CD14-positive monocyte (primary cell): ENCODE results near the gene OR6C6. TPM values are rescaled to one million over a fixed set of nuclear protein-coding genes. Genes with fewer than 3 reads are reported as not detected.
"Not testable (repeated sequence)": the region's sequence is repeated elsewhere in the genome, so short reads cannot be mapped to it uniquely, and the experiment has no call there.

Source experiments
- DNase-seq, 3 donors: peaks; one replicate each; pipeline ENCODE4 v3.0.0-alpha.2; 2011 to 2022
- H2AFZ ChIP-seq: 2 replicates; pipeline ENCODE4 v1.6.0; 2012; ENCODE audit warnings: mild to moderate bottlenecking, low read depth, low read length, inconsistent platforms; ENCODE audit not compliant: insufficient read depth, poor library complexity, severe bottlenecking
- H3K27ac ChIP-seq, 2 donors: 1 replicate in 1 of 2; 2 replicates in 1 of 2; pipeline ENCODE4 v1.5.1; 2012 to 2013; ENCODE audit warnings: low read length in 2 of 2, control low read depth in 1 of 2, inconsistent platforms in 1 of 2, low read depth in 1 of 2, mild to moderate bottlenecking in 1 of 2
- H3K27me3 ChIP-seq, 2 donors: one replicate each; pipeline versions ENCODE4 v1.6.0 to v1.6.1; 2011 to 2013; ENCODE audit warnings: low read length in 2 of 2; ENCODE audit not compliant: control insufficient read depth in 2 of 2, insufficient read depth in 2 of 2
- H3K36me3 ChIP-seq, 2 donors: replicated peaks in 1 of 2; 1 replicate in 1 of 2; 2 replicates in 1 of 2; pipeline versions ENCODE4 v1.5.1 to v1.6.1; 2012 to 2013; ENCODE audit warnings: low read length in 2 of 2, control low read depth in 1 of 2, inconsistent platforms in 1 of 2, mild to moderate bottlenecking in 1 of 2; ENCODE audit not compliant: insufficient read depth in 2 of 2, control insufficient read depth in 1 of 2
- H3K4me1 ChIP-seq, 2 donors: 1 replicate in 1 of 2; 2 replicates in 1 of 2; pipeline versions ENCODE4 v1.5.1 to v1.6.1; 2012 to 2013; ENCODE audit warnings: low read length in 2 of 2, control low read depth in 1 of 2, inconsistent platforms in 1 of 2, mild to moderate bottlenecking in 1 of 2, moderate library complexity in 1 of 2; ENCODE audit not compliant: insufficient read depth in 2 of 2, control insufficient read depth in 1 of 2
- H3K4me2 ChIP-seq: replicated peaks from 2 replicates; pipeline ENCODE3; 2012; ENCODE audit warnings: low read length, moderate library complexity, mild to moderate bottlenecking; ENCODE audit not compliant: poor library complexity, severe bottlenecking; ENCODE audit errors: extremely low read depth
- H3K4me3 ChIP-seq, 3 experiments: fragments of 200-600 bp in 1 of 3; sonication (generic) in 1 of 3; replicated peaks in 1 of 3; 1 replicate in 2 of 3; 2 replicates in 1 of 3; pipeline ENCODE4 v1.5.1; 2011 to 2013; ENCODE audit warnings: low read length in 3 of 3, mild to moderate bottlenecking in 3 of 3, control low read depth in 2 of 3, low read depth in 2 of 3, inconsistent platforms in 1 of 3, moderate library complexity in 1 of 3
- H3K79me2 ChIP-seq: 2 replicates; pipeline ENCODE4 v1.6.0; 2012; ENCODE audit warnings: mild to moderate bottlenecking, control low read depth, inconsistent platforms, low read length, moderate library complexity; ENCODE audit not compliant: insufficient read depth
- H3K9ac ChIP-seq: 2 replicates; pipeline ENCODE4 v1.6.0; 2017; ENCODE audit warnings: low read length, mild to moderate bottlenecking; ENCODE audit not compliant: insufficient read depth, poor library complexity, severe bottlenecking
- H3K9me3 ChIP-seq, 2 donors: replicated peaks in 1 of 2; 1 replicate in 1 of 2; 2 replicates in 1 of 2; pipeline versions ENCODE4 v1.5.1 to v1.6.1; 2012 to 2013; ENCODE audit warnings: low read length in 2 of 2, control low read depth in 1 of 2; ENCODE audit not compliant: control insufficient read depth in 1 of 2, insufficient read depth in 1 of 2
- H4K20me1 ChIP-seq: 2 replicates; pipeline ENCODE4 v1.6.0; 2012; ENCODE audit warnings: mild to moderate bottlenecking, low read length, control low read depth, moderate library complexity; ENCODE audit not compliant: insufficient read depth
- H3K27ac Mint-ChIP-seq, 7 donors: one replicate each; pipeline ENCODE4 v1.8.0; 2020; ENCODE audit warnings: mild to moderate bottlenecking in 7 of 7, mixed read lengths in 7 of 7, moderate library complexity in 6 of 7, inconsistent platforms in 2 of 7
- H3K27me3 Mint-ChIP-seq, 3 donors: one replicate each; pipeline ENCODE4 v1.8.0; 2021 to 2022; ENCODE audit warnings: low read depth in 3 of 3, mild to moderate bottlenecking in 3 of 3, mixed read lengths in 3 of 3, moderate library complexity in 3 of 3, inconsistent platforms in 1 of 3
- H3K36me3 Mint-ChIP-seq, 2 donors: one replicate each; pipeline ENCODE4 v1.8.0; 2020; ENCODE audit warnings: mixed read lengths in 2 of 2, inconsistent platforms in 1 of 2, mild to moderate bottlenecking in 1 of 2
- H3K4me1 Mint-ChIP-seq: one replicate; pipeline ENCODE4 v1.8.0; 2020; ENCODE audit warnings: mild to moderate bottlenecking, mixed read lengths
- H3K4me3 Mint-ChIP-seq, 2 donors: one replicate each; pipeline ENCODE4 v1.8.0; 2020; ENCODE audit warnings: mild to moderate bottlenecking in 2 of 2, mixed read lengths in 2 of 2, moderate library complexity in 1 of 2
- H3K9me3 Mint-ChIP-seq, 7 donors: one replicate each; pipeline ENCODE4 v1.8.0; 2020 to 2022; ENCODE audit warnings: mixed read lengths in 7 of 7, mild to moderate bottlenecking in 6 of 7, moderate library complexity in 6 of 7, inconsistent platforms in 2 of 7
- WGBS: methylation state at CpG from one replicate; pipeline ENCODE4 v1.1.5; 2013; ENCODE audit warnings: missing lambda C conversion rate; ENCODE audit not compliant: insufficient coverage; 5-methylcytosine and 5-hydroxymethylcytosine counted together
- intact Hi-C, 2 donors: fragments of 100-400 bp; cut with micrococcal nuclease; formaldehyde crosslinking; loops; one replicate each; pipeline versions ENCODE4 v1.15.0 to v1.15.1; 2023
- polyA plus RNA-seq, 3 donors: library from polyadenylated mRNA; depleted of rRNA in 1 of 3; unstranded in 2 of 3; stranded (reverse) in 1 of 3; fragments of 300-500 nt in 2 of 3; fragments of >200 nt in 1 of 3; fragmentation: Illumina TruSeq in 2 of 3; gene quantifications; 1 replicate in 2 of 3; 2 replicates in 1 of 3; pipeline ENCODE4 v1.2.3, GENCODE V29; 2012 to 2021
- TF ChIP-seq, protein P1 (sequence below): fragments of 200-600 bp; IDR thresholded peaks from one replicate; pipeline ENCODE4 v1.8.0; 2022; ENCODE audit warnings: antibody characterized with exemption, mild to moderate bottlenecking

OR6C6 gene
- polyA plus RNA-seq, 3 donors = not detected

DNA sequence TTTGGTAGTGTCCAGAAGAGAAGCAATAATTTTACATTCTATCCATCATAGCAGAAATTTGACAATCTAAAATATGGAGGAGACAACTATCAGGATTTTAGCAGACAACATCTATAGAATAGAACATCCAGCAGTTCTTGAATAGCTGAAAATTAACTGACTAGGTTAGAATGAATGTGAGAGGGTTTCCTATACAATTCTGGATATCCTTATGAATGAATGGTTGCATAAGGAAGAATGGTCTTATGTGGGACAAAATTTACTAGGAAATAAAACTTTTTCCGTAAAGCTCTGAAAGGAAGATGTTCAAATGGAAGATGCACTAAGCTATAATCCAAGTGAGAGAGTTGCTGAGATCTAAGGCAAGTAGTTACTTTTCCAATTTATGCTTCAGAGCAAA, 34.1 kb upstream of the OR6C6 start, which contains the start of gene OR6C3:
Gene OR6C3, plus strand, starts transcription at position 301 of the 400 bp plus-strand sequence. CDS start 955 bp downstream, outside the sequence.
- H3K4me3 Mint-ChIP-seq = no peak within 1 kb of the TSS
- Histone ChIP-seq H3K4me3 (no peak within 1 kb of the TSS), H4K20me1 (no peaks in the 10 kb centered on the region), H3K9ac (no peak within 1 kb of the TSS), H3K36me3 (no peaks in the 10 kb centered on the region), H2AFZ (no peak within 1 kb of the TSS), H3K9me3 (no peaks in the 10 kb centered on the region), H3K79me2 (no peaks in the 10 kb centered on the region), H3K4me2 (no peak within 1 kb of the TSS), H3K27ac (no peak within 1 kb of the TSS), H3K4me1 (no peaks in the 10 kb centered on the region), H3K27me3 (peaks cover 0 to 2% of the 10 kb centered on the region in 2 donors)
- H3K27ac Mint-ChIP-seq = no peak within 1 kb of the TSS
- 100% methylated on average over 1 of the region's 1 CpG for WGBS
- TF ChIP-seq, protein P1, sequence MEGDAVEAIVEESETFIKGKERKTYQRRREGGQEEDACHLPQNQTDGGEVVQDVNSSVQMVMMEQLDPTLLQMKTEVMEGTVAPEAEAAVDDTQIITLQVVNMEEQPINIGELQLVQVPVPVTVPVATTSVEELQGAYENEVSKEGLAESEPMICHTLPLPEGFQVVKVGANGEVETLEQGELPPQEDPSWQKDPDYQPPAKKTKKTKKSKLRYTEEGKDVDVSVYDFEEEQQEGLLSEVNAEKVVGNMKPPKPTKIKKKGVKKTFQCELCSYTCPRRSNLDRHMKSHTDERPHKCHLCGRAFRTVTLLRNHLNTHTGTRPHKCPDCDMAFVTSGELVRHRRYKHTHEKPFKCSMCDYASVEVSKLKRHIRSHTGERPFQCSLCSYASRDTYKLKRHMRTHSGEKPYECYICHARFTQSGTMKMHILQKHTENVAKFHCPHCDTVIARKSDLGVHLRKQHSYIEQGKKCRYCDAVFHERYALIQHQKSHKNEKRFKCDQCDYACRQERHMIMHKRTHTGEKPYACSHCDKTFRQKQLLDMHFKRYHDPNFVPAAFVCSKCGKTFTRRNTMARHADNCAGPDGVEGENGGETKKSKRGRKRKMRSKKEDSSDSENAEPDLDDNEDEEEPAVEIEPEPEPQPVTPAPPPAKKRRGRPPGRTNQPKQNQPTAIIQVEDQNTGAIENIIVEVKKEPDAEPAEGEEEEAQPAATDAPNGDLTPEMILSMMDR = no peak
- H3K36me3 Mint-ChIP-seq = no peaks in the 10 kb centered on the region
- DNase-seq = no peak
- H3K4me1 Mint-ChIP-seq = no peaks in the 10 kb centered on the region
- H3K27me3 Mint-ChIP-seq = peaks cover 2 to 8% (median 2%) of the 10 kb centered on the region in 3 donors
- peaks cover 0 to 4% (median 0%) of the 10 kb centered on the region in 7 donors for H3K9me3 Mint-ChIP-seq
- intact Hi-C loops = no loop called here

DNA sequence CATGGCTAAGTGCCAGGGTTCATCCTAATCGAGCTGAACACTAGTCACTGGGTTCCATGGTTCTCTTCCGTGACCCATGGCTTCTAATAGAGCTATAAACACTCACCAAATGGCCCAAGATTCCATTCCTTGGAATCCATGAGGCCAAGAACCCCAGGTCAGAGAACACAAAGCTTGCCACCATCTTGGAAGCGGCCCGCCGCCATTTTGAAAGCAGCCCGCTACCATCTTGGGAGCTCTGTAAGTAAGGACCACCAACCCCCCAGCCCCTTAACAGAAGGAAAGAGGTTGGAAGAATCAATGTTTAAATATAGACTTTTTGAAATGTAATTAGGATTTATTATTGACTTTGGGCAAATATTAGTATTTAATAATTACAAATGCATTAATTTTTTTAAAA, 29.4 kb upstream of the OR6C6 start:
- H3K4me1 ChIP-seq, H2AFZ ChIP-seq, H3K9me3 Mint-ChIP-seq, H3K36me3 ChIP-seq, H3K36me3 Mint-ChIP-seq, H3K79me2 ChIP-seq, H3K9ac ChIP-seq, H3K4me1 Mint-ChIP-seq, H3K27me3 Mint-ChIP-seq, H3K4me3 Mint-ChIP-seq, intact Hi-C loops, H3K4me2 ChIP-seq, H4K20me1 ChIP-seq, H3K27me3 ChIP-seq, H3K27ac Mint-ChIP-seq, H3K27ac ChIP-seq, H3K9me3 ChIP-seq, H3K4me3 ChIP-seq, DNase-seq: not testable (repeated sequence)
- WGBS = 94% methylated on average over 2 of the region's 6 CpGs
